GM12878 (cell line): ENCODE results near the gene SETD9. TPM values are rescaled to one million over a fixed set of nuclear protein-coding genes. Genes with fewer than 3 reads are reported as not detected.
A peak's percentile ranks its signal among the peaks of the same experiment; 100 is the strongest.

Source experiments
- ATAC-seq: fragments of 200-7000 bp; cut with Tn5 transposase; 3 replicates; pipeline ENCODE4 v1.9.1; 2020; ENCODE audit warnings: mild to moderate bottlenecking, moderate library complexity
- BruUV-seq: library from RNA; stranded (reverse); fragments of 400-500 nt; replicated peaks from 2 replicates; lab custom pipeline; 2021; lab: Mats Ljungman, UMichigan
- CTCF ChIA-PET: fragments of 300-600 bp; sonication (Branson Sonifier 250); formaldehyde crosslinking; extraction: SDS; loops from one replicate; lab custom pipeline; 2021; ENCODE audit warnings: inconsistent platforms; lab: Yijun Ruan, JAX
- POLR2A ChIA-PET: fragments of 350-600 bp; formaldehyde crosslinking; extraction: SDS; loops from one replicate; lab custom pipeline; 2021; ENCODE audit warnings: inconsistent platforms; lab: Charles Lee
- RAD21 ChIA-PET: fragments of 300-600 bp; sonication (Branson Sonifier 250); formaldehyde crosslinking; loops from one replicate; lab custom pipeline; 2023; ENCODE audit warnings: antibody characterized with exemption; ENCODE audit not compliant: unreplicated experiment; lab: Charles Lee
- SMC1A ChIA-PET: fragments of 300-600 bp; sonication (Branson Sonifier 250); formaldehyde crosslinking; loops from one replicate; lab custom pipeline; 2023; ENCODE audit not compliant: unreplicated experiment, uncharacterized antibody; lab: Charles Lee
- DNase-seq: peaks from one replicate; pipeline ENCODE4 v3.0.0-alpha.2; 2011; ENCODE audit warnings: low read depth, low spot score
- FAIRE-seq: peaks from 3 replicates; lab custom pipeline; 2011; peaks lifted over from hg19 to GRCh38; lab: Jason Lieb, UNC
- H2AFZ ChIP-seq: 2 replicates; pipeline ENCODE4 v1.6.0; 2011; ENCODE audit warnings: low read depth, low read length, control low read depth; ENCODE audit not compliant: control insufficient read depth
- H3K27ac ChIP-seq: 2 replicates; pipeline ENCODE4 v1.5.1; 2011; ENCODE audit warnings: control low read depth; ENCODE audit not compliant: control insufficient read depth, insufficient read depth
- H3K27me3 ChIP-seq, 2 experiments: replicated peaks in 1 of 2; 2 replicates each; pipeline versions ENCODE4 v1.6.0 to v1.6.1; 2011; ENCODE audit warnings: low read length in 1 of 2; ENCODE audit not compliant: control insufficient read depth in 2 of 2, insufficient read depth in 2 of 2
- H3K36me3 ChIP-seq, 2 experiments: 2 replicates each; pipeline ENCODE4 v1.5.1; 2011; ENCODE audit warnings: low read length in 1 of 2; ENCODE audit not compliant: control insufficient read depth in 2 of 2, insufficient read depth in 2 of 2
- H3K4me1 ChIP-seq: 2 replicates; pipeline ENCODE4 v1.6.1; 2011; ENCODE audit warnings: mild to moderate bottlenecking, low read length, moderate library complexity, mixed read lengths; ENCODE audit not compliant: control insufficient read depth, insufficient read depth
- H3K4me2 ChIP-seq: 2 replicates; pipeline ENCODE4 v1.6.0; 2011; ENCODE audit warnings: control low read depth; ENCODE audit not compliant: control insufficient read depth, insufficient read depth
- H3K4me3 ChIP-seq: fragments of 200-600 bp; sonication (generic); 2 replicates; pipeline ENCODE4 v1.5.1; 2016
- H3K79me2 ChIP-seq: 2 replicates; pipeline ENCODE4 v1.6.0; 2011; ENCODE audit warnings: low read length; ENCODE audit not compliant: control insufficient read depth, insufficient read depth
- H3K9ac ChIP-seq: 2 replicates; pipeline ENCODE4 v1.8.0; 2011; ENCODE audit warnings: low read length, control low read depth, mixed read lengths; ENCODE audit not compliant: control insufficient read depth, insufficient read depth
- H3K9me3 ChIP-seq: replicated peaks from 3 replicates; pipeline ENCODE4 v1.5.1; 2011; ENCODE audit warnings: mild to moderate bottlenecking, low read length; ENCODE audit not compliant: control insufficient read depth, insufficient read depth
- H4K20me1 ChIP-seq: 2 replicates; pipeline ENCODE4 v1.6.0; 2011; ENCODE audit not compliant: control insufficient read depth, insufficient read depth
- ATF2 ChIP-seq: IDR thresholded peaks from 2 replicates; pipeline ENCODE4 v1.6.1; 2012; ENCODE audit warnings: low read length, inconsistent platforms
- BCL11A ChIP-seq: IDR thresholded peaks from 2 replicates; pipeline ENCODE4 v1.6.1; 2011; ENCODE audit warnings: low read depth, low read length
- BHLHE40 ChIP-seq, 2 experiments: fragments of 450-650 bp in 1 of 2; IDR thresholded peaks; 2 replicates each; pipeline ENCODE4 v1.6.1; 2011 to 2017; ENCODE audit warnings: low read depth in 2 of 2, borderline replicate concordance in 1 of 2, improper control_type of control experiment in 1 of 2, low read length in 1 of 2, mild to moderate bottlenecking in 1 of 2
- E4F1 ChIP-seq: fragments of 450-650 bp; IDR thresholded peaks from 2 replicates; pipeline ENCODE4 v1.6.1; 2018; ENCODE audit warnings: borderline replicate concordance, mild to moderate bottlenecking; ENCODE audit not compliant: partially characterized antibody
- HCFC1 ChIP-seq: fragments of 150-350 bp; IDR thresholded peaks from 2 replicates; pipeline ENCODE4 v1.6.1; 2014; ENCODE audit warnings: low read length
- HDGF ChIP-seq: fragments of 450-650 bp; IDR thresholded peaks from 2 replicates; pipeline ENCODE4 v1.6.1; 2016; ENCODE audit warnings: antibody characterized with exemption
- JUNB ChIP-seq: IDR thresholded peaks from 2 replicates; pipeline ENCODE4 v1.6.1; 2016; ENCODE audit warnings: antibody characterized with exemption, mild to moderate bottlenecking
- JUND ChIP-seq: IDR thresholded peaks from 2 replicates; pipeline ENCODE4 v1.6.1; 2012; ENCODE audit warnings: low read depth, mild to moderate bottlenecking, low read length, improper control_type of control experiment, moderate library complexity
- NFYB ChIP-seq: IDR thresholded peaks from 2 replicates; pipeline ENCODE4 v1.6.1; 2011; ENCODE audit warnings: low read depth, mild to moderate bottlenecking, low read length, improper control_type of control experiment, moderate library complexity; ENCODE audit not compliant: insufficient read depth
- PAX8 ChIP-seq: fragments of 450-650 bp; IDR thresholded peaks from 2 replicates; pipeline ENCODE4 v1.6.1; 2017; ENCODE audit warnings: mild to moderate bottlenecking, moderate library complexity
- RELB ChIP-seq: fragments of 450-650 bp; IDR thresholded peaks from 2 replicates; pipeline ENCODE4 v1.6.1; 2017; ENCODE audit warnings: low read depth, mild to moderate bottlenecking, moderate library complexity
- RFX5 ChIP-seq: IDR thresholded peaks from 2 replicates; pipeline ENCODE4 v1.6.1; 2011; ENCODE audit warnings: low read depth, low read length, improper control_type of control experiment
- SIN3A ChIP-seq: IDR thresholded peaks from 2 replicates; pipeline ENCODE4 v1.6.1; 2012; ENCODE audit warnings: low read depth, low read length, improper control_type of control experiment
- SMARCA5 ChIP-seq: fragments of 450-650 bp; IDR thresholded peaks from 2 replicates; pipeline ENCODE4 v1.6.1; 2017; ENCODE audit warnings: mild to moderate bottlenecking
- TAF1 ChIP-seq: IDR thresholded peaks from 2 replicates; pipeline ENCODE4 v1.6.1; 2011; ENCODE audit warnings: mild to moderate bottlenecking, low read depth, low read length, borderline replicate concordance
- TARDBP ChIP-seq: IDR thresholded peaks from 2 replicates; pipeline ENCODE4 v1.6.1; 2016; ENCODE audit warnings: borderline replicate concordance
- ZNF274 ChIP-seq: IDR thresholded peaks from one replicate; pipeline ENCODE4 v1.8.0; 2011; ENCODE audit not compliant: insufficient read length, insufficient read depth
- WGBS: methylation state at CpG from one replicate; pipeline ENCODE4 v1.1.6; 2016; ENCODE audit warnings: low lambda C conversion rate; ENCODE audit not compliant: insufficient replicate concordance, insufficient coverage; ENCODE audit errors: missing lambda C conversion rate; 5-methylcytosine and 5-hydroxymethylcytosine counted together
- in situ Hi-C: fragments of 300-500 bp; cut with MboI; formaldehyde crosslinking; loops from 9 replicates; pipeline ENCODE4 v1.14.3; 2018; ENCODE audit warnings: mixed read lengths
- intact Hi-C: fragments of 100-400 bp; cut with micrococcal nuclease; formaldehyde crosslinking; loops from one replicate; pipeline ENCODE4 v1.14.2; 2022; ENCODE audit not compliant: unreplicated experiment
- polyA plus RNA-seq, 11 experiments: library from polyadenylated mRNA; depleted of rRNA in 4 of 11; unstranded in 6 of 11; stranded (reverse) in 5 of 11; fragments of >200 nt; fragmentation: Nextera tagmentation in 4 of 11; fragmentation: Illumina TruSeq in 1 of 11; extraction: Ambion mirVana in 4 of 11; extraction: Trizol in 1 of 11; gene quantifications; 1 replicate in 1 of 11; 2 replicates in 10 of 11; pipeline versions ENCODE4 v1.2.1 to v1.2.3, GENCODE V29; 2011 to 2016; ENCODE audit warnings: inconsistent platforms in 2 of 11, missing spikeins in 2 of 11, low read depth in 1 of 11
- total RNA-seq, 4 experiments: library from RNA; depleted of rRNA in 3 of 4; stranded (reverse); fragments of >200 nt in 3 of 4; fragmentation: Illumina TruSeq in 1 of 4; extraction: Trizol in 1 of 4; gene quantifications; 2 replicates each; pipeline versions ENCODE4 v1.2.1 to v1.2.3, GENCODE V29; 2013 to 2021

SETD9 gene
- total and polyA plus RNA-seq, 10 of the 15 experiments (the other 5 are each of a cell fraction or from before 2014, with no cell fraction given) = 8.7 to 17.8 (median 12.6) TPM

GRCh38 chr5:56908942-56909293, 478 bp upstream of the SETD9 start:
- ChIA-PET RAD21 (interaction anchor here (0.8 to 2.6 kb wide), 6 partner anchors 9 to 311 kb away, joined by 3 to 15 read pairs (median 6); partner anchors contain the start of gene GPBP1), SMC1A (interaction anchor here (2.1 to 3.0 kb wide), 4 partner anchors 8 to 311 kb away, joined by 10 to 15 read pairs (median 12); no protein-coding TSS in a partner anchor), CTCF (interaction anchor here (0.7 to 3.3 kb wide), 7 partner anchors 9 to 638 kb away, joined by 3 to 17 read pairs (median 3); no protein-coding TSS in a partner anchor), POLR2A (interaction anchor here (0.6 to 1.0 kb wide), 3 partner anchors 10 to 319 kb away, joined by 3 to 5 read pairs (median 3); partner anchors contain the start of gene GPBP1)
- peak overlapping the region; percentile 81 for H3K4me2 ChIP-seq
- DNase-seq (no peak), FAIRE-seq (no peak), ATAC-seq (peak; percentile 73)
- H3K27me3 ChIP-seq = no peaks in the 10 kb centered on the region
- H3K27ac ChIP-seq = peak overlapping the region; percentile 91
- intact Hi-C loops (loop anchor here (2.0 to 10.0 kb wide), 4 partner anchors 44 to 1556 kb away; partner anchors contain the start of genes MIER3 and PLK2), in situ Hi-C loops (loop anchor here (25.0 kb wide), 1 partner anchor 1553 kb away; the partner anchor contains the start of gene PLK2)
- H3K9me3 ChIP-seq = no peaks in the 10 kb centered on the region; the same call in 2 of the 3 replicates
- peak overlapping the region; percentile 67 for H3K9ac ChIP-seq
- WGBS = 2% methylated on average over 19 of the region's 19 CpGs
- BruUV-seq = no TSS peak
- H3K4me1 ChIP-seq = peaks cover 7% of the 10 kb centered on the region
- no peaks in the 10 kb centered on the region for H4K20me1 ChIP-seq
- peak overlapping the region; percentile 98 for H2AFZ ChIP-seq
- TF ChIP-seq TAF1 = 0 out of 2 replicates have a peak, but pooled peaks have one; percentile 15
- TF ChIP-seq SIN3A = no peak
- TF ChIP-seq RFX5 = no peak
- no peak for TF ChIP-seq NFYB
- TF ChIP-seq SMARCA5 = no peak
- no peak for TF ChIP-seq E4F1
- no peak for TF ChIP-seq BCL11A
- TF ChIP-seq ZNF274 = no peak
- no peak for TF ChIP-seq JUNB
- no peak for TF ChIP-seq PAX8
- TF ChIP-seq TARDBP = no peak
- TF ChIP-seq JUND = no peak
- TF ChIP-seq HCFC1 = no peak
- TF ChIP-seq ATF2 = no peak
- TF ChIP-seq BHLHE40 (IDR thresholded peaks at IDR 0.05; ENCODE audit: borderline replicate concordance in 1 of 2, low read depth in 2 of 2, low read length in 1 of 2) = peak in 1 of 2 experiments; percentile 6; a peak in 1 of 4 replicates
- no peak for TF ChIP-seq RELB
- TF ChIP-seq HDGF = 0 out of 2 replicates have a peak, but pooled peaks have one; percentile 36
- H3K79me2 ChIP-seq = peaks cover 2% of the 10 kb centered on the region; the same call in 1 of the 2 replicates
- no peaks in the 10 kb centered on the region for H3K36me3 ChIP-seq
- H3K4me3 ChIP-seq = peak overlapping the region; percentile 79
